Stimulated activated CD8-positive, alpha-beta memory T cell treated with anti-CD3 and anti-CD28 coated beads, Interleukin-7, amount 100 ng/mL, for 4 hours (primary cell): ENCODE results near the gene ADSL.

ENCODE experiments used
- DNase-seq, 2 donors: peaks; one replicate each; pipeline ENCODE4 v3.0.0-alpha.2; 2020; ENCODE audit warnings: low read depth in 2 of 2

The ADSL gene

GRCh38 chr22:40418366-40419201 is 72.3 kb downstream of the ADSL start:
- no peak for DNase-seq

DNA sequence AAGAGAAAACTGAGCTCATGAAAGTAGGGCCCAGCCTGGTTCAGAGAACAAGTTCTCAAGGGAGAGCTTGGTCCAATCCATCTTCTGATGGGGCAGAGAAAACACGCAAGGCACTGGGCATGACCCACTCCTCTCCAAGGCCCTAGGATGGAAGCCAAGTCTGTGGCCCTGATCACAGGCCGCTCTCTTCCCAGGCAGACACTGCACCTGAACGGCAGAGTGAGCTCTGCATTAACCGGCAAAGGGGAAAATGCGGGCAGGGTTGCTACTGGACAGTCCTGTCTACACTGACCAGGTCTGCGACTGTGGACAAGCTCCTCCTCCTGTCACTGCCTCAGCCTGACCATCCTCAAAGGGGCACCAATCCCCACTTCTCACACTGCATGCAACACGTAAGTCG is 73.4 kb downstream of the ADSL start:
- DNase-seq, result no peak

DNA sequence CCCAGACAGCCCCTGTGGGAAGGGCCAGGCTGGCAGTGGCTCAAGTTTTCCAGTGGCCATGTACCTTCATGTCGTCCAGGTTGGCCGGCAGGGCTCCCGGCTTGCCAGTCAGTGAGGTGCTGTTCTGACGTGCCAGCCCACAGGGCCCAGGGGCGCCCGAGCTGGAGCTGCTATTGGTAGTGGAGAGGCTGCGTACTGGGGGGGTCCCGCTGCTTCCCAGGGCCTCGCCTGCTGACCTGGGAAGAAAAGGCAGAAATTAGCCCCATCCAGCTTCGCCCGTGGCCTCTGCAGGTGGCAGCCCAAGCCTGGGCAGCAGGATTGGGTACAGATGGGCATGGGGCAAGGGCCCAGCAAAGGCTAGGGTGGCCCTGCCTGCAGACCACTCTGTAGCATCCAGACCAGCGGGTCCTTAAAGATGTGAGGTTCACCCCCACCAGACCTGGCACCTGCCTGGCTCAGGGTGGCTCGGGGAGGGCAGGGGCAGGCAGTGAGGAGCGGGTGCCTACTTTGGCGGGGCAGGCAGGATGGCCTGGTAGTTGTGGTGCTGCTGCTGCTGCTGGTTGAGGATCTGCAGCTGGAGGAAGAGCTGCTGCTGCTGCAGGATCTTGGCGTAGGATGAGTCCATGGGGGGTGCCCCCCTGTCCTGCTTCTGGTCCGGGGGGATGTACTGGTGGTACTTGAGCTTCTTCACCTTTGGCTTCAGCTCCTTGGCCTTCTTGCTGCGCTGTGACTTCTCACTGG is 74.2 kb downstream of the ADSL start:
- no peak for DNase-seq

DNA sequence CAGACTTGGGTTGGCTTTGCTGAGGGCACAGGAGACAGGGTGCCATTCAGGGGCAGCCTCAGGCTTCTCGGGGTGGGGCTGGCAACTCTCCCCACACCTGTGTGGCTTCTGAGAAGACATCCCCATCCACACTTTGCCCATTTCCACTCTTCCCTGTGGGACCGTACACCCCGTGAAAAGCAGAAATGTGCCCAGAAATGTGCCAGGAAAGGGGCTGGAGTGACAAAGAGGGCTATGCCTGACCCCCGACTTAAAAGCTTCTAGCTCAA is 74.7 kb downstream of the ADSL start:
- no peak for DNase-seq

GRCh38 chr22:40421941-40422340 is 75.6 kb downstream of the ADSL start:
- DNase-seq, result no peak

DNA sequence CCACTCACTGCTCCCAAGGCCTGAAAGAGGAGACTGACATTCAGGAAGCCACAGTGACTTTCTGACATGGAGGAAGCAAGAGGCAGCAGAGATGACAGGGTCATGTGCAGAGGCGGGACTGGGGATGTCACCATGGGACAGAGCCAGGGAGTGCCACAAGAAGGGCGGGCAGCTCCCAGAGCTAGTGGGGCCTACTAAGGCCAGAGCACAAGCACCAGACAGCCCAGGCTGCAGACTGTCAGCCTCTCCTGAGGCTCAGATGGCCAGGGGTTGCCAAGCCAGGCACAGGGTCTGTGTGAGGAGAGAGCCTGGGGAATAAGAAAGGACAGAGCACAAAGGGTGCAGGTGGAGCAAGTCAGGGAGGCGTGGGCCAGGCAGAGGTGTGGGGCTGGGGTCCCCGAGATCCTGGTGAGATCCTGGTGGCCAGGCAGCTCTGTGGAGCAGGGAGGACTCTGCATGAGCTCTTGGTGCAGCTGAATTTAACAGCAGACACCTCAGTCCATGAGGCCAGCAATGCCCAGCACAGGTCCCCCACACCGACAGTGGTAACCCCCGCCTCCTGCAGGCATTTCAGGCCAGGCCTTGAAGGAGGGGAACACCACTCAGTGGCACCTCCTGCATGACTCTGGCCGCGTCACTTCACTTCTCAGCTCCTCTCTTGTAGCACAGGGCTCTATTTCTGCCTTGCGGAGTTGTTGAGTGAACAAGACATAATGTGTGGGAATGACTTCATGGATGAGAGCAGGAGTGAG is 76.4 kb downstream of the ADSL start:
- no peak for DNase-seq

DNA sequence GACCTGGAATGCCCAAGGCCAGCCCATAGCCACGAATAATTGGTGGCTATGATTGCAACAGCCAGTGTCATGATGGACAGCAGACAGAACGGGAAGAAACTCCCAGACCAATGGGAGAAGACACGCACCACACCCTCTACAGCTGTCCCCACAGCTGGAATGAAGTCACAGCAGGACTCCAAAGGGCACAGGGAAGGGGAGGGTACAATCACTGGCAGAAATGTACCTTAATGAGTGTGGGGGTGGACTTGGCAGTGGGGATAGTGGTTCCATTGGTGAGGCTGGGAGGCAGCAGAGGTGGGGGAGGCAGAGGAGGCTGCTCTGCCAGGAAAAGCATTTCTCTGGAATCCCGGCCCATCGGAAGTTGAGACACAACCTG is 77.0 kb downstream of the ADSL start:
- DNase-seq, result no peak

- DNase-seq, result no peak
Measured at GRCh38 chr22:40423882-40424640, 77.8 kb downstream of the ADSL start.

DNA sequence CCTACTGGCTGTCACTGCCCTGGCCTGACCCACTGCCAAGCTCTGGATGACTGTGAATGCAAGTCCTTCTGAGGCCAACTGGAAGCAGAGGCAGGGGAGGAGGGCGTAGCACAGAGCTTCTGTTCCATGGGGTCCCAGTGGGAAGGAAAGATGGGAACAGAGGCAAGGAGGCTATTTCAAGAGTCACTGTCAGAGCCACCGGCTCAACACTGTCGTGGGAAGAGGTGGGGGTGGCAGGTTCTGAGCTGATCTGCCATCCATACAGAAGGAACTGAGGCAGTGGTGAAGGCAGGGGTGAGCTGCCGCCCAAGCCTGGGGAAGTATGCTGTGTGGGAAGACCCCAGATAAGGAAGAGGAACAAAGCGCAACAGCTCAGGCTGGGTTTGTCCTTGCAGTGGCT is 78.8 kb downstream of the ADSL start:
- DNase-seq, result no peak

DNA sequence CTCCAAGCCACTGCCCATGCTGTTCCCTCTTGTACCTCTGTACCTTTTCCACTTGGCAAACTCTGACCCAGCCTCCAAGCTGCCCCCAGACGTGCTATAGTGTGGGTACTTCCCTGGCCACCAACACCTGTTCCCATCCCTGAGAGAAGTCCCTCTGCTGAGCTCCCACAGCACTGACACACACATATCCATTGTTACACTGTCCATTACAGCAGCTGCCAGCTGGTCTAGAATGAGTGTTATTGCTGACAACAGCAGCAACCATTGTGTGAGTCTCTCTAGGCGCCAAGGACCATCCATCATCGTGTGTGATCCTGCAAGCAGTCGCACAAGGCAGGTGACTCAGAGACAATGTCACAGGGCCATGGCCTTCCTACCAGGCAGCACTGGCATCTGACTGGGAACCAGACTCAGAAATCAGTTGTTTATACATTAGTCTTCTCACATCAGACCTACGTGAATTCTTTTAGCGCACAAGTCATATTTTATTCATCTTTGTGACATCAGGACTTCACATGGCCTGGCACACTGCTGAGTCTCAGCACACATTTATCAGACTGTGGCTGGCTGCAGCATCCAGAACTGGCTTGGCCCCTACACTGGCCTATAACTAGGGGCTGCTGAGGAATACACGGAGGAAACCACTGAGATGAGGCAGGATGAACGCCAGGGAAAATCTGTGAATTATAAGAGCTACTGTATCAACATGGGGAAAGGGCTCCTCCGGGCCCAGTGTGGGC is 80.5 kb downstream of the ADSL start:
- DNase-seq, result no peak

GRCh38 chr22:40428796-40429195 is 82.5 kb downstream of the ADSL start:
- no peak for DNase-seq

DNA sequence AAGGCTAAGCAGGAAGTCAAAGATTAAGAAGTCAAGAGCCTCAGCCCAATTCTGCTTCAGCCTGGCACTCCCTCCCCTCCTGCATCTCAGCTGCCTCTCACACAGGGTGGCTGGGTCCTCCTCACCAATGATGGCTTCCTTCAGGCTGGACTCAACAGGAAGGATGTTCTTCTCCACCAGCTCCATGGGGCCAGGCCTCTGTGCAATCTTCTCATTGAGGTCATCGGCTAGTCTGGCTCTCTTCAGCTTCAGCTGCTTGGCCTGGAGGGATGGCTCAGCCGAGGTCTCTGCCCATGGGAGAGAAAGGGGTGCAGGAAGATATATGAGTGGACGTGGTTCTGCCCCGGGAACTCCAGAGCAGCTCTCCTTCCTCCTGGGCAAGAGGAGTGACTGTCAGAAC is 83.2 kb downstream of the ADSL start:
- no peak for DNase-seq

GRCh38 chr22:40430991-40431390 is 84.7 kb downstream of the ADSL start:
- DNase-seq, result no peak

DNA sequence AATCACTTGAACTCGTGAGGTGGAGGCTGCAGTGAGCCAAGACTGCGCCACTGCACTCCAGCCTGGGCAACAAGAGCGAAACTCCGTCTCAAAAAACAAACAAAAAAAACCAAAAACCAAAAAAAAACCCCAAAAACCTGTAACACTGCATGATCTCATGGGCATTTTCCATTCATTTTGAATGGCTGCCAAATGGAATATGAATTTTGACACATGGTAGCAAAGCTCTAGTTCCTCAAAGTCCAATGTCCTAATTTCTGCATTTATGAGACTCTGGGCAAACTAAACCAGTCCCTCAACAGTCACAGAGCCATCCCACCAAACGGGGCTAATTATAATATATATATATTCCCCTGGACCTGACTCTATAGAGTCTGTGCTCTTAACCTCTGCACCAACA is 85.9 kb downstream of the ADSL start:
- DNase-seq, result no peak

DNA sequence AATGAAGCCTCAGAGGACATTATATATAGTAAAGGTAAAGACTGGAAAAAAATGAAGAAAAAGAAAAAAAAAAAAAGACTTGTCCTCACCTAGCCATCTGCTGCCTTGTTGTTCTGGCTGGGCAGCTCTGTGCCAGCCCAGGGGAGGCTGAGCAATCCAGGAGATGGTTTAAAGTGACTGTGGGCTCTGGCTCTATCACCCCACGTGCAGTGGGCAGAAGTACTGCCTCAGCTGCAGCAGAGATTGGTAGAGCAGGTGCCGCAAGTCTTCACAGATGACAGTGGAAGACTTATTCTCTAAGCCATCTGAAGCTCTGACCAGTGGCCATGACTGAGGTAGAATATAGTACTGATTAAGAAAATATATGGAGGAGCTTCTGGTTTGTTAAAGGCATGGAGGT is 86.3 kb downstream of the ADSL start:
- DNase-seq, result no peak

DNA sequence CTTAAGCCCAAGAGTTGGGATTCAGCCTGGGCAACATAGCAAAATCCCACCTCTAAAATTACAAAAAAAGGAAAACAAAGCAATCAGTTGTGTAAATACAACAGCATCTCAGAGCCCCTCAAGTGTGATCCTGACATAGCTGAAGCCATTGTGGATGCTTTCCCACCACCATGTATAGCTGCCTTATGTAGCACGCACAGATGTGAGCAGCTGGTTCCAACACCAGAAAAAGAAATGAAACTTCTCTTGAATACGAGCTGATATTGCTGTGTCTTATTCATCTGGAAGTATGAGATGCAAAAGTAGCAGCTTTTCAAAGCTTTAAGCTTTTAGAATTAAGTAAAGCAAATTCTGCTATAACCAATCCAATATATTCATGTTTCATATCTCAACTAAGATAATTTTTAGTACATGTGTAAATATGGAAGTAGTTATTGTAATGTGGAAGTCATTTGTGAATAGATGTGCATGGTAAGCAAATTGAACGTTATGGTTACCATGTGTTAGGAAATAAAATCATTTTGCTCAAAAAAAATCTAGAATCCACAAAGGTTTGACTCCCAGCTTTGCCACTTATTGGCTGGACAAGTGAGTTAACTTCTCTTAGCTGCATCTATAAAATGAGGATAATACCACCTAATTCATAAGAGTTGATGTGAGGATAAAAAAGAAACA is 87.3 kb downstream of the ADSL start:
- DNase-seq, result no peak

DNA sequence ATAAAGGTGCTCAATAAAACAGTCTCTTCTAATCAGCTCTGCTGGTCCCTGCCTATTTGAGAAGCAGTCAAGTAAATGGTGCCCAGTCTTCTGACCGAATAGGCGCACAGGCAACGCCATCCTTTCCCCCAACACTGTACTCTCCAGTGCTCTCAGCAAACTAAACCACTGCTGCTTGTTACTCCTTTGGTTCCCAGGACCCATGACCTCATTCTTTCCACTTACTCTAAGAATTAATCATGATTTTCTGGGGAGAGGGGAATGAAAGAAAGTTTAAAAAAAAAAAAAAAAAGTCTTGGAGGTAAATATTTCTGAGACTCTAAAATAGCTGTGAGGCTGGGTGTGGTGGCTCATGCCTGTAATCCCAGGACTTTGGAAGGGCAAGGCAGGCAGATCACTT is 87.8 kb downstream of the ADSL start:
- DNase-seq, result no peak

- DNase-seq, result no peak
Measured at GRCh38 chr22:40434745-40435144, 88.4 kb downstream of the ADSL start.

- no peak for DNase-seq
Measured at GRCh38 chr22:40436505-40437431, 90.5 kb downstream of the ADSL start.
